Measurements from ENCODE around the gene ADAM12.

GRCh38 chr10:126017961-126018560, 370.2 kb downstream of the ADAM12 start:
- TF ChIP-seq CTCF (IDR thresholded peaks at IDR 0.05; ENCODE audit: borderline replicate concordance, extremely low read depth, low read length, poor library complexity, severe bottlenecking) (no peak), EZH2 (IDR thresholded peaks at IDR 0.05; ENCODE audit: borderline replicate concordance, low read depth, low read length, severe bottlenecking) (no peak)
